Subcutaneous adipose tissue (tissue), 4 donors: Measurements from ENCODE around the gene TRRAP. TPM values are rescaled to one million over a fixed set of nuclear protein-coding genes. Genes with fewer than 3 reads are reported as not detected.

Source experiments
- total RNA-seq, 4 donors: library from RNA; depleted of rRNA; stranded (reverse); fragments of >200 nt; gene quantifications; one replicate each; pipeline ENCODE4 v1.1.0, GENCODE V29; 2016
- TF ChIP-seq, protein P1 (sequence below): fragments of 450-650 bp; IDR thresholded peaks from one replicate; pipeline ENCODE4 v1.5.1; 2016; ENCODE audit warnings: low read depth, mild to moderate bottlenecking, control low read depth, antibody characterized with exemption, moderate library complexity

TRRAP gene
- total RNA-seq, 4 donors from 2014 or later, result 22.7 to 30.8 (median 28.4) TPM

DNA sequence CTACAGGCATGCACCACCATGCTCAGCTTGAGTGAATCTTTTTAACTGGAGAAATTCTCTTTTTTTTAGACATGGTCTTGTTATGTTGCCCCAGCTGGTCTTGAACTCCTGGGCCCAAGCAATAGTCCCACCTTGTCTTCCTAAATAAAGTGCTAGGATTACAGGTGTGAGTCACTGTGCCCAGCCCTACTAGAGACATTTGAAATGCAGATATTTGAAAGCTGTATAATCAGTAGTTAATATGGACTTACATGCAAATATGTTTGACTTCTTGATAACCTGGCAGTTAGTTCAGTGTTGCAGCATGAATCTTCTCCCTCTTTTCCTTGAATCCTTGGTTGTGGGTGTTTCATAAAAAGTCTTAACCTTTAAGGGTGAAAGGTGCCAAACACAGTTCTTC lies 8.7 kb downstream of the TRRAP start:
- TF ChIP-seq, protein P1, sequence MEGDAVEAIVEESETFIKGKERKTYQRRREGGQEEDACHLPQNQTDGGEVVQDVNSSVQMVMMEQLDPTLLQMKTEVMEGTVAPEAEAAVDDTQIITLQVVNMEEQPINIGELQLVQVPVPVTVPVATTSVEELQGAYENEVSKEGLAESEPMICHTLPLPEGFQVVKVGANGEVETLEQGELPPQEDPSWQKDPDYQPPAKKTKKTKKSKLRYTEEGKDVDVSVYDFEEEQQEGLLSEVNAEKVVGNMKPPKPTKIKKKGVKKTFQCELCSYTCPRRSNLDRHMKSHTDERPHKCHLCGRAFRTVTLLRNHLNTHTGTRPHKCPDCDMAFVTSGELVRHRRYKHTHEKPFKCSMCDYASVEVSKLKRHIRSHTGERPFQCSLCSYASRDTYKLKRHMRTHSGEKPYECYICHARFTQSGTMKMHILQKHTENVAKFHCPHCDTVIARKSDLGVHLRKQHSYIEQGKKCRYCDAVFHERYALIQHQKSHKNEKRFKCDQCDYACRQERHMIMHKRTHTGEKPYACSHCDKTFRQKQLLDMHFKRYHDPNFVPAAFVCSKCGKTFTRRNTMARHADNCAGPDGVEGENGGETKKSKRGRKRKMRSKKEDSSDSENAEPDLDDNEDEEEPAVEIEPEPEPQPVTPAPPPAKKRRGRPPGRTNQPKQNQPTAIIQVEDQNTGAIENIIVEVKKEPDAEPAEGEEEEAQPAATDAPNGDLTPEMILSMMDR, result no peak

DNA sequence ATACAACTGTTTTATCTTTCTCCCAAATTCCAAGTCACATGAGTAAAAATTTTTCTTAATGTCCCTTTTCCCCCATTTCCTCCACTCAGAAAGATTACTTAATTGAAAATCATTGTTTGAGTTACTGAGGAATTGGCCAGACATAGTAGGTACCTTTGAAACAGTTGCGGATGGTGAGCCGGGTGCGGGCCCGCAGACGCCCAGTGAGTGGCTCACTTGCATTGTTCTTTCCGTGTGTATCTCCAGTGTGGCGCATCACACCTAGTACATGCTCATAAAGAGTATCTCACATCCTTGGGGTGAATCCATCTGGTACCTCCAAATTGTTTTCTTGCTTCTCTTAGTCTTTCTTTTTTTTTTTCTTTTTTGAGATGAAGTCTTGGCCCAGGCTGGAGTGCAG lies 14.3 kb downstream of the TRRAP start:
- TF ChIP-seq, protein P1, result no peak

DNA sequence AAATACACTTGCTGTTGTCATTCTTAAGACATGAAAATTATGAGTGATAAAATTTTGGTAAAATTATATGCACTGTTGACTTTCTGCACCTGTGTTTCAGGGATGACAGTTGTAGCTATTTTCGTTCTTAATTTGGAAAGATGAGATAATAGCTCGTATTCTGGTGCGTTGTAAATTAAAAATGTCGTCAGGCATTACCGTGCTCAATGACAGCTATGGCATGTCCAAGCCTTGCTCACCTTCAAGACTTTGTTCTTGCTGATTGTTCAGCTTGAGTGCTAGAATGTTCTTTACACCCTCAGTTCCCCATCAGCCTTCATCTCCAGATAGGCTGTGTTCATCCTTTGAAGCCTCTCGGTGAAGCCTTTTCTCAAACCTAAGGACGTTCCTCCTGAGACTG lies 21.5 kb downstream of the TRRAP start:
- TF ChIP-seq, protein P1, result no peak

DNA sequence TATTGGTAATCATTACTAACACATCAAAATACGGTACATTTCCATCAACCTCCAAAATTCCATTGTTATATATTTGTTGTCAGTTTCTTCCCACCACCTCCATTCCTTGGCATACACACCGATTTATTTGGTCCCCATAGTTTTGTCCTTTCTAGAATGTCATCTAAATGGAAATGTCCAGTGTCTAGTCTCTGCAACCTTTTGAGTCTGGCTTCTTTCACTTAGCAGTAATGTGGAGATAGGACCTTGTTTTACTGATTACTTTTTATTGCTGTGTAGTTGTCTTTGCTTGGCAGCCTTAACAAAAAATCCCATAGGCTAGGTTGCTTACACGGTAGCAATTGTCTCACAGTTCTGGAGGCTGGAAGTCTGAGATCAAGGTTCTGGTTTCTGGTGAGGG lies 22.5 kb downstream of the TRRAP start:
- TF ChIP-seq, protein P1, result no peak

DNA sequence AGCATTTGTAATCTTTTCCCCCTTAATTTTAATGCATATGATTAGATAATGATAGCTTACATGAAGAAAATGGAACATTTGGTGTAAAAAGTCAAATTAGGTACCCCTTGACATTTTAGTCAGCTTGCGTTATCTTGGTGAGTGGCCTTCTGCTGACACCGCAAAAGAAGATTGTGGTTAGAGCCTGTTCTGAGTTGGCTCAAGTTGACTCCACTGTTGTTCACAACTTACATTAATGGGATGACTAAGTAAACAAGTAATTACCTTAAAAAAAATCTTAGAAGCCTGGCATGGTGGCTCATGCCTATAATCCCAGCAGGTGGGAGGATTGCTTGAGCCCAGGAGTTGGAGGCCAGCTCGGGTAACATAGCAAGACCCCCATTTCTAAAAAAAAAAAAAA lies 24.2 kb downstream of the TRRAP start:
- TF ChIP-seq, protein P1, result no peak

DNA sequence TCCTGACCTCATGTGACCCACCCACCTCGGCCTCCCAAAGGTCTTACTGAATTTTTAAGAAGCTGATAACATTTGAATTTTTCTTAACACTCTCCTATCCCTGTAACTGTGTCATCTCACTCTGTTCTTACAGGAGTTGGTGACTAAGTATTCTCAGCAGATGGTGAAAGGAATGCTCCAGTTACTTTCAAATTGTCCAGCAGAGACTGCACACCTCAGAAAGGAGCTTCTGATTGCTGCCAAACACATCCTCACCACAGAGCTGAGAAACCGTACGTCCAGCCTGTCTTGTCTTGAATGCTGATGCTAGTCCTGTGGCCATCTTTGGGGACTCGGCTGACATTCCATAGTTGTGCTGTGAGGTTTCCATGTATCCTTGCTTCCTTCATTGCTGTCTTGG lies 24.9 kb downstream of the TRRAP start:
- TF ChIP-seq, protein P1, result no peak

DNA sequence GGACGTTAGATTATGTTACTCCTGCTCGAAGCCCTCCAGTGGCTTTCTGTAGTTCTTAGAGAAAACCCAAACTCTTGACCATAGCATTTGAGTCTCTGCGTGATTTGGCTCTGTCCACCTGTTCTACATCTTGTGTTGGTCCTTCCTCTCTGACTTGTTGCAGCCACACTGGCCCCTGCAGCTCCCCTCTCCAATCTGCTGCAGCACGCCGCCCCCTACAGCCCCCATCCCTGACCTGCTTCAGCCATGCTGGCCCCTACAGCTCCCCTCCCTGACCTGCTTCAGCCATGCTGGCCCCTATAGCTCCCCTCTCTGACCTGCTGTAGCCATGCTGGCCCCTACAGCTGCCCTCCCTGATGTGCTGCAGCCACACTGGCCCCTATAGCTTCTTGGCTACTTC lies 29.2 kb downstream of the TRRAP start:
- TF ChIP-seq, protein P1, result no peak

DNA sequence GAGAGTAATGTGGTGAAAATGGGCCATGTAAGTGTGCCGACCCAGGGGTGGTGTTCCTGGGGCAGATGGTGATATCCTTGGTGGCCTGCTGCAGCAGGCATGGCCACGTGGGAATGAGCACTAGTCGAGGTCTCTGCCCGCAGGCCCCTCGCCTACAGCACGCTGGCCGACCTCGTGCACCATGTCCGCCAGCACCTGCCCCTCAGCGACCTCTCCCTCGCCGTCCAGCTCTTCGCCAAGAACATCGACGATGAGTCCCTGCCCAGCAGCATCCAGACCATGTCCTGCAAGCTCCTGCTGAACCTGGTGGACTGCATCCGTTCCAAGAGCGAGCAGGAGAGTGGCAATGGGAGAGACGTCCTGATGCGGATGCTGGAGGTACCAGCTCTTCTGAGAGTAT lies 30.3 kb downstream of the TRRAP start:
- TF ChIP-seq, protein P1, result no peak
